Measurements from ENCODE around the gene LCN9.

Gene LCN9

GRCh38 chr9:135712613-135713295 lies 49.6 kb downstream of the LCN9 start:
- no peak overlapping the region for H3K4me3 ChIP-seq (ENCODE audit: low read depth, low read length)
- TF ChIP-seq, protein P1, sequence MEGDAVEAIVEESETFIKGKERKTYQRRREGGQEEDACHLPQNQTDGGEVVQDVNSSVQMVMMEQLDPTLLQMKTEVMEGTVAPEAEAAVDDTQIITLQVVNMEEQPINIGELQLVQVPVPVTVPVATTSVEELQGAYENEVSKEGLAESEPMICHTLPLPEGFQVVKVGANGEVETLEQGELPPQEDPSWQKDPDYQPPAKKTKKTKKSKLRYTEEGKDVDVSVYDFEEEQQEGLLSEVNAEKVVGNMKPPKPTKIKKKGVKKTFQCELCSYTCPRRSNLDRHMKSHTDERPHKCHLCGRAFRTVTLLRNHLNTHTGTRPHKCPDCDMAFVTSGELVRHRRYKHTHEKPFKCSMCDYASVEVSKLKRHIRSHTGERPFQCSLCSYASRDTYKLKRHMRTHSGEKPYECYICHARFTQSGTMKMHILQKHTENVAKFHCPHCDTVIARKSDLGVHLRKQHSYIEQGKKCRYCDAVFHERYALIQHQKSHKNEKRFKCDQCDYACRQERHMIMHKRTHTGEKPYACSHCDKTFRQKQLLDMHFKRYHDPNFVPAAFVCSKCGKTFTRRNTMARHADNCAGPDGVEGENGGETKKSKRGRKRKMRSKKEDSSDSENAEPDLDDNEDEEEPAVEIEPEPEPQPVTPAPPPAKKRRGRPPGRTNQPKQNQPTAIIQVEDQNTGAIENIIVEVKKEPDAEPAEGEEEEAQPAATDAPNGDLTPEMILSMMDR (IDR thresholded peaks at IDR 0.05; ENCODE audit: low read depth, low read length) = no peak

DNA sequence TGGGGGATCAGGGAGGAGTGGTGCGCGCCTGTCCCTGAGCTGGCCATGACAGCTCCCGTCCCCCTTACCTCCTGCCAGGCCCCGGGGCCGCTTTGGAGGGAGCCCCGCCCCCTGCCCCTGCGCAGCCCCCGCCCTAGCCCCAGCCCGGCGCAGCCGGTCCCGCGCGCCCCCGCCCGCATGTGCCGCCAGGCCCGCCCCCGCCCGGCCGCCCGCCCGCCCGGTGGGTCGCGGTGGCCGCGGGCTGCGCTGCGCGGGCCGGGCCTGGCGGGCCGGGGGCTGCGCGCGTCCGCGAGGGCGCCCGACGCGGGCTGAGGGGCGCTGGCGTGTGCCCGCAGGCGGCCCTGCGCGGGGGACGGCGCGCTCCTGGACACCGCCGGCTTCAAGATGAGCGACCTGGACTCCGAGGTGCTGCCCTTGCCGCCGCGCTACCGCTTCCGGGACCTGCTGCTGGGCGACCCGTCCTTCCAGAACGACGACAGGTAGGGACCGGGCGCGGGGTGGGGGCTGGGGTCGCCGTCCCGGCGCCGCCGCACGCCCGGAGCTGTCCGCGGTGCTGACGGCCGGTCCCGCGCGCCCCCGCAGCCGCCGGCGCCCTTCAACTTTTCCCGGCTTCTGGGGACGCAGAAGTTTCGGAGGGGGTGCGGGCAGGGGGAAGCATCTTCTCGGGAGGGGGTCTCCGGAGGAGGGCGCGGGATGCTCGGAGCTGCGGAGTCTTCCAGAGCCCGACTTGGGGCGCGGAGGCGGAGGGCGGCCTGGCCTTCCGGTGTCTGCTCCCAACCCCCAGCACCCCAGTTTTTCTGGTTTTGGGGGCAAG lies 51.3 kb downstream of the LCN9 start:
- TF ChIP-seq, protein P1 (IDR thresholded peaks at IDR 0.05; ENCODE audit: low read depth, low read length) = no peak
- no peak overlapping the region for H3K4me3 ChIP-seq (ENCODE audit: low read depth, low read length)

DNA sequence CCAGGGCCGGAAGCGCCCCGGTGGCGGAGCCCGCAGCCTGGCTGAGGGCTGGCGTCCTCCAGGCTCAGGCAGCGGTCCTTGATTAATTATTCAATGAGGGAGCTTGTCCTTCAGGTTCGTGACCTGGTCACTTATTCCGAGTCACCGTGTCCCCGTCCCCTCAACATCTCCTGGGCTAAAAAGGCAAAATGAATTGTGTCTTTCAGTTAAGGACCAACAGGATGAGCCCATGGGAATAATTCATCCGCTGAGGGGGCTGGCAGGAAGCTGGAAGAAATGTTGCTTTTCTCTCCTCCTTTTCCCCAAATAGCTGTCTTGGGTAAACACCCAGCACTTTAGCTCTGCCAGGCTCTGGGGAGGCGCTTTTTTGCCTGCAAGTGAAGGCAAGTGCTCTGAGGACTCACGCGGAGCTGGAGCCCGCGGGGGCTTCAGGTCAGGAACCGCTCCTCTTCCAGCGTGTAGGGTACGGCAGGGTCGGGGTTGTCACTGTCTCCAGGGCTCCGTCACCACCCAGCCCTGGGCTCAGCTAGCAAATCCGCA lies 52.0 kb downstream of the LCN9 start:
- H3K4me3 ChIP-seq (ENCODE audit: low read depth, low read length) = no peak overlapping the region
- TF ChIP-seq, protein P1 (IDR thresholded peaks at IDR 0.05; ENCODE audit: low read depth, low read length) = no peak

DNA sequence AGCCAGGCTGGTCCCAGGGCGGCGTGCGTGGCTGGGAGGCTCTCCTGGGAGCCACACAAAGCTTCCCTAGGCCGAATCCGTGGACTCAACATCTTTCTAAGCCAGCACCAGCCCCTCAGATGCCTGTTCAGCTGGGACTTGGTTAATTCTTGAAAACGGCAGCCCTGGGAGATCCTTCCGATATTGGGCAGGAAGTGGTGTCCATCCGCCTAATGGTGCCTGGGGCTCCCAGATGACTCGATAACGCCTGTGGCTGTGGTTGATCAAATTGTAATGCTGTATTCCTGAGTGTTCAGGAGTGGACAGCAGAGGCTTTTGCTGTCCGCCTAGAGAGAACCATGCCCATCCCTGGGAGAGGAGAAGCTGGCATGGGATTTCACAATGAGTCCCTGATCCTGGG lies 52.9 kb downstream of the LCN9 start:
- TF ChIP-seq, protein P1 (IDR thresholded peaks at IDR 0.05; ENCODE audit: low read depth, low read length) = no peak
- H3K4me3 ChIP-seq (ENCODE audit: low read depth, low read length) = no peak overlapping the region

Measured in WI38 (cell line).